Testis (tissue), 3 donors: Measurements from ENCODE around the gene KAT7. TPM values are rescaled to one million over a fixed set of nuclear protein-coding genes. Genes with fewer than 3 reads are reported as not detected.
A peak's percentile ranks its signal among the peaks of the same experiment; 100 is the strongest.

ENCODE experiments used
- DNase-seq: peaks from one replicate; pipeline ENCODE4 v3.0.0-alpha.2; 2019
- H3K27ac ChIP-seq, 2 donors: fragments of 200-600 bp; sonication (generic); one replicate each; pipeline ENCODE4 v1.5.1; 2019
- H3K27me3 ChIP-seq: fragments of 200-600 bp; sonication (generic); one replicate; pipeline ENCODE4 v1.5.1; 2019
- H3K36me3 ChIP-seq: fragments of 200-600 bp; sonication (generic); one replicate; pipeline ENCODE4 v1.5.1; 2017; ENCODE audit warnings: low read depth; ENCODE audit errors: missing control alignments
- H3K4me1 ChIP-seq: fragments of 200-600 bp; sonication (generic); one replicate; pipeline ENCODE4 v1.5.1; 2019
- H3K4me3 ChIP-seq, 2 donors: fragments of 200-600 bp; sonication (generic); one replicate each; pipeline ENCODE4 v1.5.1; 2017 to 2019
- H3K9me3 ChIP-seq: fragments of 200-600 bp; sonication (generic); one replicate; pipeline ENCODE4 v1.5.1; 2017
- CTCF ChIP-seq, 3 experiments: fragments of 450-650 bp in 2 of 3; fragments of 200-600 bp in 1 of 3; sonication (generic) in 1 of 3; IDR thresholded peaks; one replicate each; pipeline ENCODE4 v1.5.1; 2016 to 2019; ENCODE audit warnings: antibody characterized with exemption in 3 of 3, mild to moderate bottlenecking in 2 of 3, moderate library complexity in 1 of 3
- POLR2A ChIP-seq: fragments of 450-650 bp; IDR thresholded peaks from one replicate; pipeline ENCODE4 v1.6.1; 2017; ENCODE audit warnings: antibody characterized with exemption, mild to moderate bottlenecking, moderate library complexity
- WGBS, 2 donors: methylation state at CpG; one replicate each; pipeline ENCODE4 v1.1.5; 2018; 5-methylcytosine and 5-hydroxymethylcytosine counted together
- intact Hi-C: fragments of 100-400 bp; cut with DNase I; formaldehyde crosslinking; loops from one replicate; pipeline ENCODE4 v1.15.1; 2023; ENCODE audit warnings: low total_unique reads
- polyA plus RNA-seq: library from polyadenylated mRNA; stranded (reverse); fragments of 350-450 nt; fragmentation: Illumina TruSeq; extraction: RNeasy Lipid Tissue Mini Kit (QIAGEN cat#74804); gene quantifications from one replicate; pipeline ENCODE4 v1.2.3, GENCODE V29; 2014; ENCODE audit warnings: low read depth, low replicate concordance; ENCODE audit not compliant: insufficient read depth
- total RNA-seq, 2 donors: library from RNA; depleted of rRNA; stranded (reverse); fragments of >200 nt; gene quantifications; one replicate each; pipeline ENCODE4 v1.2.3, GENCODE V29; 2016

The KAT7 gene
- total and polyA plus RNA-seq, 3 donors from 2014 or later: 122 to 181 (median 123) TPM

- no peak for DNase-seq
- Histone ChIP-seq H3K4me3 (no peak overlapping the region), H3K36me3 (no peaks in the 10 kb centered on the region), H3K27ac (no peak overlapping the region), H3K9me3 (no peaks in the 10 kb centered on the region), H3K4me1 (no peaks in the 10 kb centered on the region), H3K27me3 (no peaks in the 10 kb centered on the region)
- intact Hi-C loops: loop anchor here (5.0 kb wide), 1 partner anchor 137 kb away; the partner anchor contains the start of gene DLX3
- TF ChIP-seq CTCF (IDR thresholded peaks at IDR 0.05) (no peak), POLR2A (no peak)
- WGBS, 2 donors: 73 to 74% methylated on average over 11 to 20 of the region's 20 CpGs
These were observed 71.8 kb downstream of the KAT7 start for GRCh38 chr17:49859991-49860953.

- DNase-seq: peak; percentile 56
- intact Hi-C loops: loop anchor here (5.0 kb wide), 1 partner anchor 136 kb away; the partner anchor contains the start of gene DLX3
- H3K4me1 ChIP-seq: no peaks in the 10 kb centered on the region
- H3K36me3 ChIP-seq: no peaks in the 10 kb centered on the region
- no peaks in the 10 kb centered on the region for H3K9me3 ChIP-seq
- no peak overlapping the region for H3K27ac ChIP-seq
- TF ChIP-seq CTCF (IDR thresholded peaks at IDR 0.05) (peak; percentile 73 to 86 (median 75)), POLR2A (no peak)
- 43 to 49% methylated on average over 15 to 16 of the region's 16 CpGs for WGBS, 2 donors
- no peaks in the 10 kb centered on the region for H3K27me3 ChIP-seq
- no peak overlapping the region for H3K4me3 ChIP-seq
These were observed 72.8 kb downstream of the KAT7 start for GRCh38 chr17:49861150-49861884.

DNA sequence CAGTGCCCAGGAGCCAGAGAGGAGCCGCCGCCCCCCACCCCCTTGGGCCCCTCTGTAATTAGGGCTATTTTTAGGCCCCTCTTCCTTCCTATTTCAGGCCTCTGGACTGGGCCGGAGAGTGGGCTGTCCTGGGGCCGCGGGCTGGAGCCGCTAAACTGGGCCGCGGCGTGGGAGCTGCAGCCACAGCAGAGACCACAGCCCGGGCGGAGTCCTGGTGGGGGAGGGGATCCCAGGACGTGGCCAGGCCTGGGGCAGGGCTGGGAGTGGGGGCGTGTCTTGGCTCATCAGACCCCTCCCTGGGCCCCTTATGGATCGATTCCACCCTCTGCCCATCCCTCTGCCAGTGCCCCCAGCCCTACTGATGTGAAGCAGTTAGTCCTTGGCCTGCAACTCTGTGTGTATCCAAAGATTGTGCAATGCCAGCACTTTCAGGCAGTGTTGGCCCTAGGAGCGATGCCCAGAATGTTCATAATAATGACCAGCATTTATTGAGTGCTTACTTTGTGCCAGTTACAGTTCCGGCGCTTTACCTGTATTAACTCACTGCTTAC lies 74.4 kb downstream of the KAT7 start:
- Histone ChIP-seq H3K4me1 (no peaks in the 10 kb centered on the region), H3K4me3 (no peak overlapping the region), H3K27ac (no peak overlapping the region), H3K9me3 (no peaks in the 10 kb centered on the region), H3K27me3 (no peaks in the 10 kb centered on the region), H3K36me3 (no peaks in the 10 kb centered on the region)
- intact Hi-C loops: loop anchor here (5.0 kb wide), 1 partner anchor 134 kb away; the partner anchor contains the start of gene DLX3
- 65 to 66% methylated on average over 5 to 17 of the region's 17 CpGs for WGBS, 2 donors
- no peak for DNase-seq
- TF ChIP-seq CTCF (IDR thresholded peaks at IDR 0.05) (no peak), POLR2A (no peak)

- H3K4me1 ChIP-seq: no peaks in the 10 kb centered on the region
- WGBS, 2 donors: 0 to 55% methylated on average over 1 of the region's 1 CpG
- no peaks in the 10 kb centered on the region for H3K27me3 ChIP-seq
- TF ChIP-seq CTCF (IDR thresholded peaks at IDR 0.05) (no peak), POLR2A (no peak)
- no peaks in the 10 kb centered on the region for H3K36me3 ChIP-seq
- H3K27ac ChIP-seq: no peak overlapping the region
- H3K4me3 ChIP-seq: no peak overlapping the region
- DNase-seq: no peak
- no peaks in the 10 kb centered on the region for H3K9me3 ChIP-seq
- intact Hi-C loops: no loop called here
These were observed 77.5 kb downstream of the KAT7 start for GRCh38 chr17:49866019-49866380.
